Measurements from ENCODE around the gene PODNL1. TPM values are rescaled to one million over a fixed set of nuclear protein-coding genes. Genes with fewer than 3 reads are reported as not detected.
A peak's percentile ranks its signal among the peaks of the same experiment; 100 is the strongest.

The PODNL1 gene
- total and polyA plus RNA-seq, 2 of the 13 experiments (the other 11 are each of a cell fraction or from before 2014, with no cell fraction given), result 0.18 TPM; not detected in 1

DNA sequence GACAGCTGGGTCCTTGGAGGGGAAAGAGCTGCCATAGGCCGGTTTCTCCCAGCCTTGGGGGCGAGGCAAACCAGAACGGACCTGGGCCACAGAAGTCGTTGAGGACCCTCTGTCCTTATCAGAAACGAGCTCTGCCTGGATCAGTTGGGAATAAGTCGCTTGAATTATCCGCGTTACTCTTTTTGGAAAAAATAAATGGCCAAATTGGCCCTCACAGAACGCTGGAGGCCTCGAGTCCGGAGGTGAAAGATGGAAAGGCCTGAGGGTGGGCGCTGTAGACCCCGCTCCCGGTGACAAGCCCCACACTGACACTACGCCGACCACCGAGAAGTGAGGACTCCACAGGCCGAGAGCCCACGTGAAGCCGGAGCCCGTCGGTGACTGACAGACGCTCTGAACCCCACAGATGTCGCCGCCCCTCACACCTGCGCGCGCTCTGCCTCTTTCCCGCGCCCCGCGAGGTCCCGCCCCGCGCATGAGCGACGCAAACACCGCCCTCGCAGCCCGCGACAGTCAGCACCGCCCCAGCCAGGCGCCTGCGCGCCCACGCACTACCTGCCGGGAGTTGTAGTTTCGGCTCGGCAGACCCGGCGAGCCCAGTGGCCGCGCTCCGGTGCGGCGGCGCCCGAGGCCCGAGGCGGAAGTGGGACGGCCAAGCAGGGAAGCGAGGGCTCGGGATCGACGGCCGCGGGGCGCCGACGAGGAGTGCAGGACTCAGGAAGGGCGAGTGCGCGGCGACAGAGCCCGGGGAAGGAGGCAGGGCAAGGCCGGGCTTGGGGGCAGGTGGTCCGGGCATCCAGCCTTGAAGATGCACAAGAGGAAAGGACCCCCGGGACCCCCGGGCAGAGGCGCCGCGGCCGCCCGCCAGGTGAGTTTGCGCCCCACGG is 32.3 kb downstream of the PODNL1 start, which contains the start of the genes BRME1 and CC2D1A (continued):
- TF ChIP-seq ATF7 (IDR thresholded peaks at IDR 0.05) (no peak), ATF7 (CRISPR knock-in tag; IDR thresholded peaks at IDR 0.05) (no peak), HMGXB4 (CRISPR knock-in tag; IDR thresholded peaks at IDR 0.05; ENCODE audit: borderline replicate concordance in 1 of 2, low read depth in 1 of 2) (peak; percentile 84 to 87; a peak in 3 of 4 replicates), ZNF274 (CRISPR knock-in tag; IDR thresholded peaks at IDR 0.05) (peak; percentile 90), MTF2 (CRISPR knock-in tag; IDR thresholded peaks at IDR 0.05; ENCODE audit: borderline replicate concordance) (0 out of 2 replicates have a peak, but pooled peaks have one; percentile 13), SALL1 (CRISPR knock-in tag; IDR thresholded peaks at IDR 0.05) (peak; percentile 90), NR3C1 (CRISPR knock-in tag; IDR thresholded peaks at IDR 0.05) (no peak), NKX3-1 (CRISPR knock-in tag; IDR thresholded peaks at IDR 0.05) (peak; percentile 70; the same call in 1 of the 2 replicates), ZXDC (CRISPR knock-in tag; IDR thresholded peaks at IDR 0.05) (peak; percentile 66; the same call in 1 of the 2 replicates), HNF1B (CRISPR knock-in tag; IDR thresholded peaks at IDR 0.05) (no peak), ZNF780A (CRISPR knock-in tag; IDR thresholded peaks at IDR 0.05) (peak; percentile 54; the same call in 1 of the 2 replicates), KMT2B (CRISPR knock-in tag; IDR thresholded peaks at IDR 0.05) (peak; percentile 63; the same call in 1 of the 2 replicates), DNMT1 (CRISPR knock-in tag; IDR thresholded peaks at IDR 0.05) (no peak), ZNF775 (CRISPR knock-in tag; IDR thresholded peaks at IDR 0.05; ENCODE audit: borderline replicate concordance) (no peak), MTA3 (CRISPR knock-in tag; IDR thresholded peaks at IDR 0.05) (no peak), PCBP2 (optimal IDR thresholded peaks at IDR 0.05; ENCODE audit: low read depth, low read length, poor library complexity, severe bottlenecking) (no peak)
- TF ChIP-seq, protein P1, sequence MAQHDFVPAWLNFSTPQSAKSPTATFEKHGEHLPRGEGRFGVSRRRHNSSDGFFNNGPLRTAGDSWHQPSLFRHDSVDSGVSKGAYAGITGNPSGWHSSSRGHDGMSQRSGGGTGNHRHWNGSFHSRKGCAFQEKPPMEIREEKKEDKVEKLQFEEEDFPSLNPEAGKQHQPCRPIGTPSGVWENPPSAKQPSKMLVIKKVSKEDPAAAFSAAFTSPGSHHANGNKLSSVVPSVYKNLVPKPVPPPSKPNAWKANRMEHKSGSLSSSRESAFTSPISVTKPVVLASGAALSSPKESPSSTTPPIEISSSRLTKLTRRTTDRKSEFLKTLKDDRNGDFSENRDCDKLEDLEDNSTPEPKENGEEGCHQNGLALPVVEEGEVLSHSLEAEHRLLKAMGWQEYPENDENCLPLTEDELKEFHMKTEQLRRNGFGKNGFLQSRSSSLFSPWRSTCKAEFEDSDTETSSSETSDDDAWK (CRISPR knock-in tag; IDR thresholded peaks at IDR 0.05), result no peak
- TF ChIP-seq, protein P2, sequence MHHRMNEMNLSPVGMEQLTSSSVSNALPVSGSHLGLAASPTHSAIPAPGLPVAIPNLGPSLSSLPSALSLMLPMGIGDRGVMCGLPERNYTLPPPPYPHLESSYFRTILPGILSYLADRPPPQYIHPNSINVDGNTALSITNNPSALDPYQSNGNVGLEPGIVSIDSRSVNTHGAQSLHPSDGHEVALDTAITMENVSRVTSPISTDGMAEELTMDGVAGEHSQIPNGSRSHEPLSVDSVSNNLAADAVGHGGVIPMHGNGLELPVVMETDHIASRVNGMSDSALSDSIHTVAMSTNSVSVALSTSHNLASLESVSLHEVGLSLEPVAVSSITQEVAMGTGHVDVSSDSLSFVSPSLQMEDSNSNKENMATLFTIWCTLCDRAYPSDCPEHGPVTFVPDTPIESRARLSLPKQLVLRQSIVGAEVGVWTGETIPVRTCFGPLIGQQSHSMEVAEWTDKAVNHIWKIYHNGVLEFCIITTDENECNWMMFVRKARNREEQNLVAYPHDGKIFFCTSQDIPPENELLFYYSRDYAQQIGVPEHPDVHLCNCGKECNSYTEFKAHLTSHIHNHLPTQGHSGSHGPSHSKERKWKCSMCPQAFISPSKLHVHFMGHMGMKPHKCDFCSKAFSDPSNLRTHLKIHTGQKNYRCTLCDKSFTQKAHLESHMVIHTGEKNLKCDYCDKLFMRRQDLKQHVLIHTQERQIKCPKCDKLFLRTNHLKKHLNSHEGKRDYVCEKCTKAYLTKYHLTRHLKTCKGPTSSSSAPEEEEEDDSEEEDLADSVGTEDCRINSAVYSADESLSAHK (CRISPR knock-in tag; IDR thresholded peaks at IDR 0.05; ENCODE audit: borderline replicate concordance), result 0 out of 2 replicates have a peak, but pooled peaks have one; percentile 24
